AML-193 (cell line): ENCODE data around the gene SARS2.
"Not testable (repeated sequence)": the region's sequence is repeated elsewhere in the genome, so short reads cannot be mapped to it uniquely, and the experiment has no call there.

Experiments
- DNase-seq, 2 experiments: peaks; one replicate each; lab custom pipeline; 2025; lab: John Stamatoyannopoulos, UW

Gene SARS2

GRCh38 chr19:38892841-38893240 is 37.7 kb downstream of the SARS2 start:
- DNase-seq: no peak

- no peak for DNase-seq
These were observed 38.8 kb downstream of the SARS2 start for GRCh38 chr19:38891771-38892170.

GRCh38 chr19:38890686-38891085 is 39.9 kb downstream of the SARS2 start:
- no peak for DNase-seq

GRCh38 chr19:38889803-38890202 is 40.8 kb downstream of the SARS2 start:
- no peak for DNase-seq

GRCh38 chr19:38888876-38889275 is 41.7 kb downstream of the SARS2 start:
- DNase-seq: no peak

GRCh38 chr19:38884691-38885090 is 45.9 kb downstream of the SARS2 start:
- not testable (repeated sequence) for DNase-seq

- no peak for DNase-seq
These were observed 47.3 kb downstream of the SARS2 start for GRCh38 chr19:38883286-38883685.

- DNase-seq: no peak
These were observed 49.5 kb downstream of the SARS2 start for GRCh38 chr19:38880882-38881609.

- no peak for DNase-seq
These were observed 50.3 kb downstream of the SARS2 start for GRCh38 chr19:38880076-38880881.

- DNase-seq: no peak
These were observed 51.2 kb downstream of the SARS2 start for GRCh38 chr19:38879400-38879751.

- DNase-seq: no peak
These were observed 51.8 kb downstream of the SARS2 start for GRCh38 chr19:38878575-38879399.

- peak; percentile 27 to 67 for DNase-seq
These were observed 52.6 kb downstream of the SARS2 start, which contains the start of gene RINL for GRCh38 chr19:38877781-38878574. RINL (minus strand) TSS chr19:38878275; CDS start chr19:38876742, 1,533 bp downstream.

- no peak for DNase-seq
These were observed 54.7 kb downstream of the SARS2 start for GRCh38 chr19:38875656-38876395.

GRCh38 chr19:38873400-38873799 is 57.2 kb downstream of the SARS2 start:
- not testable (repeated sequence) for DNase-seq

- DNase-seq: no peak
These were observed 60.0 kb downstream of the SARS2 start for GRCh38 chr19:38870612-38871011.

- peak; percentile 70 to 74 for DNase-seq
These were observed 60.5 kb downstream of the SARS2 start for GRCh38 chr19:38869836-38870607.

GRCh38 chr19:38869160-38869835 is 61.3 kb downstream of the SARS2 start:
- peak; percentile 4 to 23 for DNase-seq

GRCh38 chr19:38868551-38868950 is 62.0 kb downstream of the SARS2 start:
- no peak for DNase-seq

- no peak for DNase-seq
These were observed 63.3 kb downstream of the SARS2 start for GRCh38 chr19:38867171-38867780.
